ENCODE data around the gene HSPA1B. TPM values are rescaled to one million over a fixed set of nuclear protein-coding genes. Genes with fewer than 3 reads are reported as not detected.
A peak's percentile ranks its signal among the peaks of the same experiment; 100 is the strongest.
"Not testable (repeated sequence)": the region's sequence is repeated elsewhere in the genome, so short reads cannot be mapped to it uniquely, and the experiment has no call there.

The HSPA1B gene
- total RNA-seq, 2 experiments from 2014 or later, result 60.9 to 177 TPM

GRCh38 chr6:31815025-31815838 is 12.3 kb upstream of the HSPA1B start, which contains the start of the genes HSPA1A and HSPA1L:
Gene HSPA1A, plus strand, starts transcription at chr6:31815543. Its CDS starts 214 bp downstream, at chr6:31815757.
Gene HSPA1L, minus strand, starts transcription at chr6:31815283. Its CDS starts 3,311 bp downstream, at chr6:31811972.
- no TSS peak for BruUV-seq (replicated peaks)
- DNase-seq (ENCODE audit: low spot score), result no peak
- CTCF ChIA-PET (ENCODE audit: unreplicated experiment), result no interaction called here

GRCh38 chr6:31817133-31817928 is 10.2 kb upstream of the HSPA1B start:
- H3K9me2 ChIP-seq (ENCODE audit: insufficient read depth, low read length); DNase-seq (ENCODE audit: low spot score); CTCF ChIA-PET (ENCODE audit: unreplicated experiment); H3K79me2 ChIP-seq (ENCODE audit: insufficient read depth, low read depth, low read length); H3K9me3 ChIP-seq (ENCODE audit: low read length); POLR2A ChIA-PET; H4K20me1 ChIP-seq (ENCODE audit: insufficient read depth, low read length); H3K27ac ChIP-seq (ENCODE audit: low read depth, low read length, poor library complexity, severe bottlenecking); BruUV-seq (replicated peaks); H3K36me3 ChIP-seq (ENCODE audit: insufficient read depth, low read length): not testable (repeated sequence)
- intact Hi-C loops (cut with micrococcal nuclease; ENCODE audit: unreplicated experiment), result loop anchor here (10.0 kb wide), 1 partner anchor 1577 kb away; the partner anchor contains the start of gene KIFC1
- TF ChIP-seq CTCF (conservative IDR thresholded peaks at IDR 0.05; ENCODE audit: low read length), result peak; percentile 62
- peak overlapping the region; percentile 38; the same call in 1 of the 2 replicates for H3K4me2 ChIP-seq (ENCODE audit: low read length)
- H2AFZ ChIP-seq (ENCODE audit: low read length), result peak overlapping the region; percentile 53; the same call in 1 of the 2 replicates
- peak overlapping the region; percentile 60 for H3K4me3 ChIP-seq (ENCODE audit: low read depth, low read length, poor library complexity, severe bottlenecking)
- peaks cover 26% of the 10 kb centered on the region for H3K4me1 ChIP-seq (ENCODE audit: insufficient read depth, low read length, poor library complexity, severe bottlenecking)

More at GRCh38 chr6:31815025-31815838, 12.3 kb upstream of the HSPA1B start, which contains the start of the genes HSPA1A and HSPA1L:
- H3K4me1 ChIP-seq (ENCODE audit: insufficient read depth, low read length, poor library complexity, severe bottlenecking), result peaks cover 13% of the 10 kb centered on the region
- TF ChIP-seq EZH2phosphoT487 (IDR thresholded peaks at IDR 0.05; ENCODE audit: borderline replicate concordance, low read depth, low read length) (no peak), CTCF (conservative IDR thresholded peaks at IDR 0.05; ENCODE audit: low read length) (no peak)
- no peaks in the 10 kb centered on the region for H3K79me2 ChIP-seq (ENCODE audit: insufficient read depth, low read depth, low read length)
- no peaks in the 10 kb centered on the region for H4K20me1 ChIP-seq (ENCODE audit: insufficient read depth, low read length)
- H3K4me2 ChIP-seq (ENCODE audit: low read length), result no peak within 1 kb of the TSS
- H3K9me3 ChIP-seq (ENCODE audit: low read length), result no peaks in the 10 kb centered on the region
- no peaks in the 10 kb centered on the region for H3K9me2 ChIP-seq (ENCODE audit: insufficient read depth, low read length)
- POLR2A ChIA-PET, result interaction anchor here (0.8 kb wide), 2 partner anchors 9 to 313 kb away, joined by 3 to 4 read pairs; partner anchors contain the start of gene LSM2
- H2AFZ ChIP-seq (ENCODE audit: low read length), result no peak within 1 kb of the TSS
- H3K27ac ChIP-seq (ENCODE audit: low read depth, low read length, poor library complexity, severe bottlenecking), result no peak within 1 kb of the TSS
- no peaks in the 10 kb centered on the region for H3K36me3 ChIP-seq (ENCODE audit: insufficient read depth, low read length)
- H3K4me3 ChIP-seq (ENCODE audit: low read depth, low read length, poor library complexity, severe bottlenecking), result no peak within 1 kb of the TSS
- intact Hi-C loops (cut with micrococcal nuclease; ENCODE audit: unreplicated experiment), result loop anchor here (10.0 kb wide), 1 partner anchor 1580 kb away; the partner anchor contains the start of gene KIFC1

All from OCI-LY7 (cell line).